Activated naive CD8-positive, alpha-beta T cell treated with anti-CD3 and anti-CD28 coated beads for 36 hours (primary cell): ENCODE measurements around the gene DDI2. TPM values are rescaled to one million over a fixed set of nuclear protein-coding genes. Genes with fewer than 3 reads are reported as not detected.
"Not testable (repeated sequence)": the region's sequence is repeated elsewhere in the genome, so short reads cannot be mapped to it uniquely, and the experiment has no call there.

ENCODE experiments used
- DNase-seq: peaks from one replicate; pipeline ENCODE4 v3.0.0; 2021
- H3K27ac Mint-ChIP-seq: one replicate; pipeline ENCODE4 v1.8.0; 2022; ENCODE audit warnings: mild to moderate bottlenecking, moderate library complexity, mixed read lengths
- H3K27me3 Mint-ChIP-seq: one replicate; pipeline ENCODE4 v1.8.0; 2022; ENCODE audit warnings: mild to moderate bottlenecking, mixed read lengths
- H3K36me3 Mint-ChIP-seq: one replicate; pipeline ENCODE4 v1.8.0; 2021; ENCODE audit warnings: mild to moderate bottlenecking, mixed read lengths
- H3K4me1 Mint-ChIP-seq: one replicate; pipeline ENCODE4 v1.8.0; 2021; ENCODE audit warnings: mixed read lengths
- H3K4me3 Mint-ChIP-seq: one replicate; pipeline ENCODE4 v1.8.0; 2022; ENCODE audit warnings: mild to moderate bottlenecking, moderate library complexity, mixed read lengths
- H3K9me3 Mint-ChIP-seq: one replicate; pipeline ENCODE4 v1.8.0; 2022; ENCODE audit warnings: mixed read lengths
- total RNA-seq, 2 experiments: library from RNA; stranded (reverse); gene quantifications; one replicate each; pipeline ENCODE4 v1.2.3, GENCODE V29; 2021

DDI2 gene
- total RNA-seq, 2 experiments from 2014 or later: 45.4 to 45.9 TPM

DNA sequence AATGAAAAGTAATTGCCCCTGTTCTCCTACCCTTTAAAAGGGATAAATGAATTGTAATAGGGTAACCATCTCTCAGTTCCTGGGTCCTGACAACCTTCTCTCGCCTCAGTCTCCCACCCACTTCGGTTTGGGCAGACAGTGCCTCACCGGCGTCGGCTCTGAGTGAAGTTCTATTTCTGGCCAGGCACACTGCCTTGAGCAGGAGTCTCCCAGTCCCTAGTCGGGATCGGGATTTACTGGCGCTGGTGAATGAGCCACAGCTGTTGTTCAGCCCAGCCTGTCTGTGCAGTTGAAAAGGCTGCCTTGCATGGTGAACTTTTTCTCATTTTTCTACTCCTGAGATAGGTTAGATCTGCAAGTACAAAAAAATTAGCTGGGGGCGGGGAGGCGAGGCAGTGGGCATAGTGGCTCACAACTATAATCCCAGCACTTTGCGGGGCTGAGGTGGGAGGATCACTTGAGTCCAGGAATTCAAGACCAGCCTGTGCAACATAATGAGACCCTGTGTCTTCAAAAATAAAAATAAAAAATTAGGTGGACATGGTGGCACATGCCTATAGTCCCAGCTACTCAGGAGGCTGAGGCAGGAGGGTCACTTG lies 74.3 kb downstream of the DDI2 start:
- Mint-ChIP-seq H3K27ac (no peak overlapping the region), H3K4me1 (peaks cover 39% of the 10 kb centered on the region), H3K4me3 (no peak overlapping the region), H3K27me3 (no peaks in the 10 kb centered on the region), H3K9me3 (no peaks in the 10 kb centered on the region), H3K36me3 (peaks cover 28% of the 10 kb centered on the region)
- no peak for DNase-seq

DNA sequence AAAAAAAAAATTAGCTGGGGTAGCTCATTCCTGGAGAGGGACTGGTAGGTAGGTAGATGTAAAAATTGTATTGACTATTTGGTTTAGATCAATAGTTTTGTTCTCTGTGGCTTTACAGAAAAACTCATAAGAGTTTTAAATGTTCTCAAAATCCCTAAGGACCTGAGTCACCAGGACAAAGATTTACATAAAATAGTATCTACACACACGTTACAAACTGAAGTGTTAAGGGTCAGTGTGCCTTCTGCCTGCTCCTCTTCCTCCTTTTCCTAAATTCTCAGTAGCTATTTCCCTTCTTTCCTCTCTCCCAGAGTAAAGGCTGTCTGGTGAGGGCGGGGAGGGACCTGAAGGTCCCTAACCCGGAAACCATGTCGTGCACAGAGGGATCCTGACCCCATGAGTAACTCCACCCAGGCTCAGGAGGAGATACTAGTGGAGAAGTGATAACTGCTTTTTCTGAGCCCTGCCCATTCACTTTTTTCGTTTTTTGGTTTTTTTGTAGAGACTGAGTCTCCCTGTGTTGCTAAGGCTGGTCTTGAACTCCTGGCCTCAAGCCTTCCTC lies 74.9 kb downstream of the DDI2 start:
- H3K36me3 Mint-ChIP-seq: peaks cover 24% of the 10 kb centered on the region
- no peak overlapping the region for H3K4me3 Mint-ChIP-seq
- H3K9me3 Mint-ChIP-seq: no peaks in the 10 kb centered on the region
- H3K27me3 Mint-ChIP-seq: no peaks in the 10 kb centered on the region
- DNase-seq: no peak
- H3K27ac Mint-ChIP-seq: peak overlapping the region; percentile 14
- H3K4me1 Mint-ChIP-seq: peaks cover 41% of the 10 kb centered on the region

DNA sequence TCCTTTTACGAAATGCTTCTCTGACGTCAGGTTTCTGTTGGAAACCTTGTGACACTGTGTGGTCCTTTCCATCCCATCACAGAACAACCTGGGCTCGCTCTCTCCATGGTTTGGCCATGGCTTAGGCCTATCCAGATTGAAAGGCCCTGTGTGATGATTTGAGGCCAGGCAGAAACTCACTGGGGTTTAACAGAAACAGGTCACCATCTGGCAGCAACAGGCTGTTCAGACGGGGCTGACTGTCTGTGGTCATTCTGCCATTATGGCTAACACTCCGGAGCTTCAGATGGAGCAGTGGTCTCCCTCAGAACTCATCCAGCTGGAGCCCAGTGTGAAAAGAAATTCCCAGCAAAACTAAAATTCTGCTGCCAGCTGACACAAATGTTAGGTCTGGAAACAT lies 76.1 kb downstream of the DDI2 start:
- no peak overlapping the region for H3K4me3 Mint-ChIP-seq
- peaks cover 13% of the 10 kb centered on the region for H3K36me3 Mint-ChIP-seq
- H3K9me3 Mint-ChIP-seq: no peaks in the 10 kb centered on the region
- H3K27ac Mint-ChIP-seq: peak overlapping the region; percentile 20
- no peaks in the 10 kb centered on the region for H3K27me3 Mint-ChIP-seq
- no peak for DNase-seq
- H3K4me1 Mint-ChIP-seq: peaks cover 40% of the 10 kb centered on the region

- peaks cover 17% of the 10 kb centered on the region for H3K36me3 Mint-ChIP-seq
- H3K9me3 Mint-ChIP-seq: no peaks in the 10 kb centered on the region
- H3K4me1 Mint-ChIP-seq: peaks cover 32% of the 10 kb centered on the region
- DNase-seq: peak; percentile 53
- no peaks in the 10 kb centered on the region for H3K27me3 Mint-ChIP-seq
- peak overlapping the region; percentile 98 for H3K27ac Mint-ChIP-seq
- H3K4me3 Mint-ChIP-seq: peak overlapping the region; percentile 76
These were observed 79.8 kb downstream of the DDI2 start for GRCh38 chr1:15696956-15697521.

DNA sequence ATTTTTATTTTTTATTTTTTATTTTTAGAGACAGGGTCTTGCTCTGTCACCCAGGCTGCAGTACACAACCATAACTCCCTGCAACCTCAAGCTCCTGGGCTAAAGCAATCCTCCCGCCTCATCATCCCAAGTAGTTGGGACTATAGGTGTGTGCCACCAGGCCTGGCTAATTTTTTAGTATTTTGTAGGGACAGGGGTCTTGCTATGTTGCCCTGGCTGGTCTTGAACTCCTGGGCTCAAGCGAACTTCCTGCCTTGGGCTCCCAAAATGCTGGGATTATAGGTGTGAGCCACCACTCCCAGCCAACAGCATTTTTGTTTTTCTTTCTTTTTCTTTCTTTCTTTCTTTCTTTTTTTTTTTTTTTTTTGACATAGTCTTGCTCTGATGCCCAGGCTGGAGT lies 80.9 kb downstream of the DDI2 start:
- peaks cover 17% of the 10 kb centered on the region for H3K36me3 Mint-ChIP-seq
- no peaks in the 10 kb centered on the region for H3K27me3 Mint-ChIP-seq
- no peak for DNase-seq
- no peak overlapping the region for H3K4me3 Mint-ChIP-seq
- H3K27ac Mint-ChIP-seq: peak overlapping the region; percentile 62
- peaks cover 32% of the 10 kb centered on the region for H3K4me1 Mint-ChIP-seq
- no peaks in the 10 kb centered on the region for H3K9me3 Mint-ChIP-seq

DNA sequence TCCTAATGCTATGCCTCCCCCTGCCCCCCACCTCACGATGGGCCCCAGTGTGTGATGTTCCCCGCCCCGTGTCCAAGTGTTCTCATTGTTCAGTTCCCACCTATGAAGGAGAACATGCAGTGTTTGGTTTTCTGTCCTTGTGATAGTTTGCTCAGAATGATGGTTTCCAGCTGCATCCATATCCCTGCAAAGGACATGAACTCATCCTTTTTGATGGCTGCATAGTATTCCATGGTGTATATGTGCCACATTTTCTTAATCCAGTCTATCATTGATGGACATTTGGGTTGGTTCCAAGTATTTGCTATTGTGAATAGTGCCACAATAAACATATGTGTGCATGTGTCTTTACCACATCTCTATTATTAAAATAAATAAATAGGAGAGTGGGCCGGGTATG lies 82.1 kb downstream of the DDI2 start:
- Mint-ChIP-seq H3K4me1 (peaks cover 30% of the 10 kb centered on the region), H3K36me3 (peaks cover 17% of the 10 kb centered on the region)
- H3K4me3 Mint-ChIP-seq, H3K27me3 Mint-ChIP-seq, H3K27ac Mint-ChIP-seq, DNase-seq, H3K9me3 Mint-ChIP-seq: not testable (repeated sequence)

GRCh38 chr1:15700508-15700907 lies 83.2 kb downstream of the DDI2 start:
- no peak for DNase-seq
- peaks cover 11% of the 10 kb centered on the region for H3K36me3 Mint-ChIP-seq
- no peaks in the 10 kb centered on the region for H3K9me3 Mint-ChIP-seq
- no peak overlapping the region for H3K27ac Mint-ChIP-seq
- no peak overlapping the region for H3K4me3 Mint-ChIP-seq
- H3K27me3 Mint-ChIP-seq: no peaks in the 10 kb centered on the region
- H3K4me1 Mint-ChIP-seq: peaks cover 27% of the 10 kb centered on the region

GRCh38 chr1:15701784-15702183 lies 84.5 kb downstream of the DDI2 start:
- Mint-ChIP-seq H3K4me3 (no peak overlapping the region), H3K27ac (no peak overlapping the region), H3K36me3 (peaks cover 16% of the 10 kb centered on the region), H3K4me1 (peaks cover 23% of the 10 kb centered on the region), H3K27me3 (no peaks in the 10 kb centered on the region), H3K9me3 (no peaks in the 10 kb centered on the region)
- no peak for DNase-seq

DNA sequence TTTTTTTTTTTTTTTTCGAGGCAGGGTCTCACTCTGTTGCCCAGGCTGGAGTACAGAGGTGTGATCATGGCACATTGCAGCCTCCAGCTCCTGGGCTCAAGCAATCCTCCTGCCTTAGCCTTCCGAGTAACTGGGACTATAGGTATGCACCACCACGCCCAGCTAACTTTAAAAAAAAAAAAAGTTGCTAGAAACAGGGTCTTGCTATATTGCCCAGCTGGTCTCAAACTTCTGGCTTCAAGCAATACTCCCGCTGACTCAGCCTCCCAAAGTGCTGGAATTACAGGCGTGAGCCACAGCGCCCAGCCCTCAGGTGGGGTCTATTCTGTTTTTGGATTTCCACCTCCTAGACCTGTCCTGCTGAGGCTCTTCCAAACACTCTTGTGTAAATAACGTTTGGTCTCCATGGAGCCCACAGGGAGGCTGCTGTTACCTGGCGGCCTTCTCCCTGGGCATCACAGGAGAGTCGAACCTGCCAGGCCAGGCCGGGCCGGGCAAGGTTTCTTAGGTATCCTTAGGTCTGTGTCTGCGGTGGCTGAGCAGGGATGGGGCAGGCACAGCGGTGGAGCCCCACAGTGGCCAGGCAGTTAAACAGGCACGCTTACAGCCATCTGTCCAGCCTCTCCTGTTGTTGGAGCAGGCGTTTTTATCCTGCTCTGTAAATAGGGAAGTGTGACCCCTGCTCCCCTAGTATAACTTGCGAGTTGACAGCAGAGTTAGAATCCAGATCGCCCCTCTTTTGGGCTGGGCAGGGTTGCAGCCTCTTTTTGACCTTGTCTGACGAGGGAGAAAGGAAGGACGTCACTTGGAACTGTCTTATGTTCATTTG lies 85.7 kb downstream of the DDI2 start:
- Mint-ChIP-seq H3K27me3 (no peaks in the 10 kb centered on the region), H3K4me3 (no peak overlapping the region), H3K9me3 (no peaks in the 10 kb centered on the region), H3K27ac (no peak overlapping the region), H3K4me1 (peaks cover 15% of the 10 kb centered on the region), H3K36me3 (peaks cover 16% of the 10 kb centered on the region)
- no peak for DNase-seq

- no peak overlapping the region for H3K27ac Mint-ChIP-seq
- H3K27me3 Mint-ChIP-seq: no peaks in the 10 kb centered on the region
- no peak for DNase-seq
- no peaks in the 10 kb centered on the region for H3K9me3 Mint-ChIP-seq
- peaks cover 15% of the 10 kb centered on the region for H3K4me1 Mint-ChIP-seq
- H3K36me3 Mint-ChIP-seq: peaks cover 16% of the 10 kb centered on the region
- no peak overlapping the region for H3K4me3 Mint-ChIP-seq
These were observed 86.3 kb downstream of the DDI2 start for GRCh38 chr1:15703562-15703961.

GRCh38 chr1:15704526-15705183 lies 87.4 kb downstream of the DDI2 start:
- Mint-ChIP-seq H3K4me3 (no peak overlapping the region), H3K27ac (no peak overlapping the region), H3K4me1 (peaks cover 15% of the 10 kb centered on the region)

DNA sequence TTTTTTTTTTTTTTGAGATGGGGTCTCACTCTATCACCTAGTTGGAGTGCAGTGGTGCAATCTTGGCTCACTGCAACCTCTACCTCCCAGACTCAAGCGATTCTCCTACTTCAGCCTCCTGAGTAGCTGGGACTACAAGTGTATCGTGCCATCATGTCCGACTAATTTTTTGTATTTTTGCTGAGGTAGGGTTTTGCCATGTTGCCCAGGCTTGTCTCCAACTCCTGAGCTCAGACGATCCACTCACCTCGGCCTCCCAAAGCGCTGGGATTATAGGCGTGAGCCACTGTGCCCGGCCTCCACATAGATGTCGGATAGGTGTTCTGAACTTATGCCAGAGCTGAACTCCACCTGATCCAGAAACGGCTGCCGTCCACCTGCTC lies 87.9 kb downstream of the DDI2 start:
- H3K27me3 Mint-ChIP-seq: no peaks in the 10 kb centered on the region
- H3K4me3 Mint-ChIP-seq: no peak overlapping the region
- H3K4me1 Mint-ChIP-seq: peaks cover 15% of the 10 kb centered on the region
- no peaks in the 10 kb centered on the region for H3K9me3 Mint-ChIP-seq
- H3K27ac Mint-ChIP-seq: no peak overlapping the region
- H3K36me3 Mint-ChIP-seq: peaks cover 9% of the 10 kb centered on the region
- DNase-seq: no peak

More at GRCh38 chr1:15704526-15705183, 87.4 kb downstream of the DDI2 start:
- H3K36me3 Mint-ChIP-seq: peaks cover 9% of the 10 kb centered on the region
- H3K27me3 Mint-ChIP-seq: no peaks in the 10 kb centered on the region
- no peak for DNase-seq
- no peaks in the 10 kb centered on the region for H3K9me3 Mint-ChIP-seq

- Mint-ChIP-seq H3K4me3 (no peak overlapping the region), H3K27ac (no peak overlapping the region), H3K27me3 (no peaks in the 10 kb centered on the region)
These were observed 89.5 kb downstream of the DDI2 start for GRCh38 chr1:15706751-15707150.

GRCh38 chr1:15707239-15707925 lies 90.1 kb downstream of the DDI2 start:
- Mint-ChIP-seq H3K36me3 (peaks cover 7% of the 10 kb centered on the region), H3K9me3 (no peaks in the 10 kb centered on the region), H3K27me3 (no peaks in the 10 kb centered on the region), H3K27ac (no peak overlapping the region), H3K4me1 (peaks cover 26% of the 10 kb centered on the region), H3K4me3 (no peak overlapping the region)
- DNase-seq: no peak

More at GRCh38 chr1:15706751-15707150, 89.5 kb downstream of the DDI2 start:
- Mint-ChIP-seq H3K9me3 (no peaks in the 10 kb centered on the region), H3K36me3 (peaks cover 7% of the 10 kb centered on the region), H3K4me1 (peaks cover 20% of the 10 kb centered on the region)
- DNase-seq: no peak
